Measurements from ENCODE around the gene ZNF514. TPM values are rescaled to one million over a fixed set of nuclear protein-coding genes. Genes with fewer than 3 reads are reported as not detected.
A peak's percentile ranks its signal among the peaks of the same experiment; 100 is the strongest.
"Not testable (repeated sequence)": the region's sequence is repeated elsewhere in the genome, so short reads cannot be mapped to it uniquely, and the experiment has no call there.

ZNF514 gene
- polyA plus RNA-seq, 3 donors = 25.0 to 46.7 (median 25.5) TPM

DNA sequence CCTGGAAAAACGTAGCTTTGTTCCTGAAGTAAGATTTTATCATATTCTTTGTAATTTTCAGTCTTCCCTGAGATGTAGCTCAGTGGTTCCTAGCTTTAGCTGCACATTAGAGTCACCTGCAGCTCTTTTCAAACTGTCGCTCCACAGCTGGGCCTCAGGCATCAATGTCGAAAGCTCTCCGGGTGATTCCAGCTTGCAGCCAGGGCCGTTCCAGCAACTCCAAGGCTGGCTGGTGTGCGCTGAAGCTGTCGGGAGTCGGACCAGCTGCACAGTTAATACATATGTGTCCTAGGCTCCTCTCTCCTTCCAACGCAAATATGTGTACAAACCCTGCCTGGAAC is 5.4 kb upstream of the ZNF514 start:
- DNase-seq (ENCODE audit: extremely low read depth in 1 of 11, low read depth in 9 of 11, low spot score in 4 of 11) = no peak

DNA sequence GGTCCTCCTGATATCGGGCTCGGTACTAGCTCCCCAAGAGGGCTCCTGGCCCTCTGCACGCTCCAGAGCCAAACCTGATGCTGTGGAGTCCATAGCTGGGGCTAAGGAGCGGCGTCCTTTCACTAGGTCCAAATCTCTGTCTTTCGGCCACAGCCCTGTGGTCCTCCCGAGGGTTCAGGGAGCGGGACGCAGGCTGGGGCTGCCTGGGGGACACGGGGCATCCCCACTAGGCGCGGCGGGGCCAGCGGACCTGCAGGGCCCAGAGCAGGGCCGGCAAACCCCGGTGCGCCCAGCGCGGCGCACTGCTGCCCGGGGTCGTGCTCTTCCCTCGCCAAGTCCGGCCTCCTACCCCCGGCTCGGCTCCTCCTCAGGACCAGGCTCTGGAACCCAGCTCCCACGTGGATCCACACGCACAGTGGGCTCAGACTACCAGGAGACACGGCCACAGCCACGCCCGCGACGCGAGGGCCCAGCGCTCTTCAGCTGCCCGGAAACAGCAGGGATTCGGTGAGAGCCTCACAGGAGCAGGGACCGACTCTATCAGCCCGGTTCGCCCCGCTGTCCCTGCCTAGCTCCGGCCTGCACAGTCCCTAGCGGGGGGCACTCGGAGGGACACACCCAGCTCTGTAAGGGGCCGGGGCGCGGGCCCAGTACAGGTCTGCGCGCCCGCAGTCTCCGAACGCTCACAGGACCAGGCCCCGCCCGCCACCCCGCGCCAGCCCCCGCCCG is 593 bp downstream of the ZNF514 start:
- peak in 3 of 11 donors; percentile 22 to 32 (median 22) for DNase-seq (ENCODE audit: extremely low read depth in 1 of 11, low read depth in 9 of 11, low spot score in 4 of 11)

DNA sequence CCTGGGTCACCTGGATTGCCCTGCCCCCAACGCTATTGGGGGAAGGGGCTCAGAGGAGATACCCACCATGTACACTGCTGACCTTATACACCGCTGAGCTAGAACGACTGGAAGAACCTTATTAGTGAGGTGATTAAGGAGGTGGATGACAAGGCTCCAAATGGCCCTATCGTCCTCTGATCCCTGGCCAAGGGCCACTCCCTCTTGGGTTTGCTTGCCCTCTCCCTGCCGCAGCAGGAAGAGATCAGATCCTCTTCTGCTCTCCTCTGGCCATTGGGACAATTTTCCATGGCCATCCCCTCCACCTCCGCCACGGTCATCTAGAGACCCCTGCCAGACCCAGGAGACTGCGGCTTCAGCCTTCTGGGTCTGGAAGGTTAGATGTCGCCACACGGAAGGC is 1.2 kb downstream of the ZNF514 start:
- no peak for DNase-seq (ENCODE audit: extremely low read depth in 1 of 11, low read depth in 9 of 11, low spot score in 4 of 11)

DNA sequence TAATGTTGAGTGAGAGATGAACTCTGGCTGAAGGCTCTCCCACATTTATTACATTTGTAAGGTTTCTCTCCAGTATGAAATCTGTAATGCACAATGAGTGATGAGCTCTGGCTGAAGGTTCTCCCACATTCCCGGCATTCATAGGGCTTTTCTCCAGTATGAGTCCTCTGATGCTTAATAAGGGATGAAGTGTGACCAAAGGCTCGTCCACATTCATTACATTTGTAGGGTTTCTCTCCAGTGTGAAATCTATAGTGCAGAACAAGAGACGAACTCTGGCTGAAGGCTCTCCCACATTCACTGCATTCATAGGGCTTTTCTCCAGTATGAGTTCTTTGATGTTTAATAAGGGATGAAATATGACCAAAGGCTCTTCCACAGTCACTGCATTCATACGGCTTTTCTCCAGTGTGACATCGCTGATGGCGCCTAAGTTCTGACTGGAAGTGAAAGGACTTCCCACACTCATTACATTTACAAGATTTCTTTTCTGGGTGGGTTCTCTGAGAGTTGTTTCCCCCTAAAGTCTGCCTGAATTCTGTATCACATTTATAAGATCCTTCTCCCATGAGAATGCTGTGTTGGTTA is 10.2 kb downstream of the ZNF514 start:
- no peak for DNase-seq (ENCODE audit: extremely low read depth in 1 of 11, low read depth in 9 of 11, low spot score in 4 of 11)

DNA sequence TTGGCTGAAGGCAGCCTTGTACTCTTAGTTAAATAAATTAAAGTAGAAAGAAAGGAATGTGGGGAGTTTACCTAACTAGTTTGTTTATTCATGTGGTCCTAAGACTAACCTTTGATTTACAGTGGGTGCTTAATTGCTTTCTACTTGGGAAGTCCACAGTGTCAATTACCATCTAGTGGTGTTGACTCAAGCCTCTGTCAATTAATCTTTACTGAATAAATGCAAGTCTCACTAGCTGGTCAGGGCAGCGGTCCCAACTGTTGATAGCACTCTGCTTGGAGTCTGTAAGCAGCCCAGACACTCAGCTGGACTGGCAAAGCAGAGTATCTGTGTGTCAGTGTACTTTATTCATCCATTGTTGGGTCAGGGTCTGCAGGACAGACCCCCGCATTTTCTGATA is 15.8 kb downstream of the ZNF514 start:
- no peak for DNase-seq (ENCODE audit: extremely low read depth in 1 of 11, low read depth in 9 of 11, low spot score in 4 of 11)

DNA sequence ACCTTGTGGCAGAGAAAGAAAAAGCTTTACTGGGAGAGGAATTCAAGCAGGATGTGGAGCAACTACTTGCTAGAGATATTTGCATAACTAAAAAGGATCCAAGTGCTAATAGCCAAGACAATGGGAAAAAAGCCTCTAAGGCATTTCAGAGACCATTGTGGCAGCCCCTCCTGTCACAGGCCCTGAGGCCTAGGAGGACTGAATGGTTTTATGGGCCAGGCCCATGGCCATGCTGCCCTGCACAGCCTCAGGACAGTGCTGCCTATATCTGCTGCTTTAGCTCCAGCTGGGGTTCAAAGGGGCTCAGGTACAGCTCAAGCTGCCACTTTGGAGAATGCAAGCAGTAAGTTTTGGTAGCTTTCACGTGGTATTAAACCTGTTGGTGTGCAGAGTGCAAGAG is 20.9 kb downstream of the ZNF514 start:
- DNase-seq (ENCODE audit: extremely low read depth in 1 of 11, low read depth in 9 of 11, low spot score in 4 of 11) = no peak

DNA sequence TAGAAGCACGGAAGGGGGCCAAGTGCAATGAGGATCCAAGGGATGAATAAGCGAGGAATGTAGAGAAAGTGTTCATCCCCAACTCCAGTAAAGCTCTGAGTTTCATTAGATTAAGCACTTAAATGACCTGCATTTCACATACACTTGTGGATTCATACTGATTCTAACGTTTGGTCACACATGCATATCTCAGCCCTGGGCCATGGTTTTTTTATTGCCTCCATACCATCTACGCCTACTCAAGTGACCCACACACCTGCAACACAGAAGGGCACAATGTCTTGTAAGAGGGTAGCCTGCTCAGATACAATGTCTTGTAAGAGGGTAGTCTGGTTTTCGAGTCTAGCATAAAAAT is 37.5 kb downstream of the ZNF514 start:
- no peak for DNase-seq (ENCODE audit: extremely low read depth in 1 of 11, low read depth in 9 of 11, low spot score in 4 of 11)

DNA sequence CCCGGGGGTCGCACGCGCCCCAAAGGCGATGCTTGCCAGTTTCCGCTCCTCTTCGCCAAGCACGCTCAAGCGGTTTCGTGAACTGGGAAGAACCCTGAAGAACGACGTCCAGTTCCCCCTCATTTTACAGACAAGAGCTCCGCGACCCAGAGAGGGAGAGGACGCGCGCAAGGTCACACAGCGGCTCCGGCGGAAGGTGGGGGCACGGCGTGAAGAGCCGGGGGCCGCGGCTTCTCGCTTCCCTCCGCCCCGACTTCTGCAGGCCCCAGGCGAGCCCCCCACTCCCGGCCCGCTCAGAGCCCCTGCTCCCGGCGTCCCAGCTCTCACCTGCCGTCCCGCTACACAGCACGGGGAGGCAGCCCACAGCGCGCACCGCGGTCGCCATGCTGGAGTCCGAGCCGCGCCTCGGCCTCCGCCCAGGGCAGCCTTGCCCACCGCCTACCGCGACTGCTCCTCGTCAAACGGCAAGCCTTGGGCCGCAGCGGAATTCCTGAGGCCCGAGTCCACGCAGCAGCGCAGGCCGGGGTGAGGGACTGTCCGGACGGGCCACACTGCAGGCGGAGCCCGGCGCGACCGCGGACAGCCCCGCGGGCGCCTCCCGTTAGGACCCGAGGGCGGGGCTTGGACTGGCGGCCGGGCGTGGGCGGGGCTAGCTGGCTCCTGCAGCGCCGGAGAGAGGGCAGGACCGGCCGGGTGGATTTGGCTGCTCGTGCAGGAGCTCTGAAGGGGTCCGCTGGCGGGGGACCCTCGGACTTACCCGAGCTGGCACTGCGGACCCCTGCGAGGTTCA is 38.0 kb downstream of the ZNF514 start, which contains the start of gene MRPS5:
MRPS5 (minus strand) TSS at position 402 of the 790 bp plus-strand sequence; CDS start at position 385, 17 bp downstream.
- peak in 10 of 11 donors; percentile 46 to 81 (median 70) for DNase-seq (ENCODE audit: extremely low read depth in 1 of 11, low read depth in 9 of 11, low spot score in 4 of 11)

DNA sequence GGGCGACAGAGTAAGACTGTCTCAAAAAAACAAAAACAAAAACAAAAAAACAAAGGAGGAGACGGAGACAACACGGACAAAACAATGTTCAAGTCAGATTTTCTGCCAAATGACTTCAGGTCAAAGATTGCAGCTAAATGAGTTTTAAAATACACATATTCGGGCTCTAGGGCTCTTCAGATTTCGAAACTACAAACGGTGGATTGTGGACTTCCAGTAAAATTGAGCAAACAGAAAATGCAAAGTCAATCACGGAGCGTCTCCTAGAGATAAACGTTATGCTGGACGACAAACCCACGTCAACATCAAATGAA is 38.6 kb downstream of the ZNF514 start:
- DNase-seq (ENCODE audit: extremely low read depth in 1 of 11, low read depth in 9 of 11, low spot score in 4 of 11) = peak in 1 of 11 donors; percentile 22

DNA sequence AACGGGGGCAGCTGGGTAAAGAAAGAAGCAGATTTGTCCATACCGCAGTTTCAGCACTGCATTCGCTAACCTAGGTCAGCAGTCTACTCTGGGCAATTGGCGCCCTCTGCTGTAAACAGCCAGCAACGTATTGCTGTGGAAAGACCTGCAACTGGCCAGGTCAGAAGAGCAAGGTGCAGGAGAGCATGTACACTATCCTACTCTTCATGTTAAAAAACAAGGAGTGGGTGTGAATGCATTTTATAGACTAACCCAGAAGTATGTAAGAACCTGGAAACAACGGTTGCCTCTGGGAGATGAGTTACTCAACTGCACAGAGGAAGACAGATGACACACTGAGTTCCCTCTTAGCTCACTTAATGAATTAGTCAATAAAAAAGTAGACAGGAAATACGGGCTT is 44.2 kb downstream of the ZNF514 start:
- DNase-seq (ENCODE audit: extremely low read depth in 1 of 11, low read depth in 9 of 11, low spot score in 4 of 11) = peak in 10 of 11 donors; percentile 29 to 59 (median 52)

DNA sequence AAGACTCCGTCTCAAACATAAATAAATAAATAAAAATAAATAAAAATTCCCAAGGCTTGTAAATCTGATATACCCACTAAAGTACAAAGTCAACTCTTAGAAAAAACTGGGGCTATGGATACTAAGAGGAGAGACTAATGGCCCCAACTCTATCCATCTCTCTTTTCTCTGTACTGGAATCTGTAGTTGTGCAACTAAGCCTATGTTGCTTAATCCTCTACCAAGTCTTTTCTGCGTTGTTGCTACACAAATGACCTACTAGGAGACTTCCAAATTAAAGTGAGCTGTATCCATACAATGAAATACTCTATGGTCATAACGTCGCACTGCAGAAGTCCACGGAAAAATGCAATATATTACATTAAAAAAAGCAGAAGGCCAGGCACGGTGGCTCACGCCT is 46.2 kb downstream of the ZNF514 start:
- no peak for DNase-seq (ENCODE audit: extremely low read depth in 1 of 11, low read depth in 9 of 11, low spot score in 4 of 11)

DNA sequence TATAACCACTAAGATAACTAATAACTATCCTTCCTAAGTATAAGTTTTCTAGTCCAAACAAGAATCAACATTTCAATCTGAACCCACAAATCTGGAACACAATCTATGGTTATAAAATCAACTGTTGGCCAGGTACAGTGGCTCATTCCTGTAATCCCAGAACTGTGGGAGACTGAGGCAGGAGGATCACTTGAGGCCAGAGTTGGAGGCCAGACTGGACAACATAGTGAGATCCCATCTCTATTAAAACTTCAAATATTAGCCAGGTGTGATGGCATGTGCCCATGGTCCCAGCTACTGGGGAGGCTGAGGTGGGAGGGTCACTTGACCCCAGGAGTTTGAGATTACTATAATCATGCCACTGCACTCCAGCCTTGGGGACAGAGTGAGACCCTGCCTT is 49.3 kb downstream of the ZNF514 start:
- no peak for DNase-seq (ENCODE audit: extremely low read depth in 1 of 11, low read depth in 9 of 11, low spot score in 4 of 11)

DNA sequence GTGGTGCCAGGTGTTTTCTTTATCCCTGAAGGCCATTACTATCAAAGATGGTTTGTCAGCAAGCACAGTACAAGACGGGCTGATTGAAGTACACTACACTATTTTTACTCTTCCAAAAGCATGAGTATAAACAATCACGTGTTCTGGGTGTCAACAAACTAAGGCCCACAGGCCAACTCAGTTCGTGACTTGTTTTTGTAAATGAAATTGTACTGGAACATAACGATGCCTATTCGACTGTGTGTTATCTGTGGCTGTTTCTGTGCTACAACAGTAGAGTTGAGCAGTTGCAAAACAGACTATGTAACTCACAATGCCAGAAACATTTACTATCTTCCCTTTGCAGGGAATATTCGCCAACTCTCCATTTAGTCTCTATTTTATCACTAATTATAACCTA is 50.4 kb downstream of the ZNF514 start:
- no peak for DNase-seq (ENCODE audit: extremely low read depth in 1 of 11, low read depth in 9 of 11, low spot score in 4 of 11)

DNA sequence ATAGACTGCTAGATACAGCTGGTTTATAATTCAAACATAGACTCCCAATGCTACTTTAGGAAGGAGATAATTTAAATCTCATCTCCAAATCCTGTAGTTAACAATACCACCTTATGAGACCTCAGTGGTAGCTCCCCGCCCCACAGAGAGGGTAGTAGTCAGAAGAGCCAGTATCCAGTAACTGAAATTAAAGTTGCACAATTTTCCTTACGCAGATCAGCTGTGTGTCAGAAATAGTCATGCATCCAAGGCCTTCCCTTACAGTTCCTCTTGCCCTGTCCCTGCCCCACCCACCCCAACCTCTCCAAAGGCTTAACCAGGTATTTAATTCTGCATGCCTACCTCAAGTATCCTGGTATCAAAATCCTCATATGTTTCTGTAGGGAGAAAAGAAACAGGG is 53.6 kb downstream of the ZNF514 start:
- DNase-seq (ENCODE audit: extremely low read depth in 1 of 11, low read depth in 9 of 11, low spot score in 4 of 11) = no peak

DNA sequence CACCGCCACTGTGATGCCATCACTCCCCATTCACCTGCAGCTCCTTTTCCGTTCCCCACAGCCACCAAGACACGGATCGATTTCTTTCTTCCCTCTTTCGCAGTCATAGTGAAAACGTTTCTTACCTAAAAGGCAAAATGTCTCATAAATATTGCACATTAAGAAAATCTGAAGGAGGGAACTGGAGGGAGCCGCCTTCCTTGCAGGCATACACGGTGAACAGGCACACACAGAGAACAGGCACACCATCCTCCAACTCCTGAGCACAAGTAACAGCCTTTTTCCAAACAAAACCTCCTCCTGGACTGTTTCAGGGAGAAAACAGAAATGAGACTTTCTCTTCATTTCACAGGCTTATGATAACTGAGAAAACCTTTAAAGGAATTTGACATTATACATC is 55.0 kb downstream of the ZNF514 start:
- no peak for DNase-seq (ENCODE audit: extremely low read depth in 1 of 11, low read depth in 9 of 11, low spot score in 4 of 11)

DNA sequence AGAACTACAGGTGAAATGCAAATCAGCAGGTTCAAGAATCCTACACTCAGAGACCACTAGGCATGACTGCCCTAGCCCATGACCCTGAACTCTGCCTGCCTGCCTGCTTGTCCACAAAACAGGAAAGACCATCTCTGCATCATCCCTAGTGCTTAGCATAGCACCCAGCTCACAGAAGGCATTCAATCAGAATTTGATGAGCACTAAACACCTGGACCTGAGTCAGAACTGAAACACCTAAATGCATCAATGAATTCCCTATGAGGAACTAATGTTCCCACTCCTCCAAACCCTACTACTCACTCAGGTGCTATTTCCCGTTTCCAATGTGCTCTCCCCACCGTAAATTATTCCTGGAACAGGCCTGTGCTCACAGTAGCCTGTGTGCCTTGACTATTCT is 59.7 kb downstream of the ZNF514 start:
- no peak for DNase-seq (ENCODE audit: extremely low read depth in 1 of 11, low read depth in 9 of 11, low spot score in 4 of 11)

DNA sequence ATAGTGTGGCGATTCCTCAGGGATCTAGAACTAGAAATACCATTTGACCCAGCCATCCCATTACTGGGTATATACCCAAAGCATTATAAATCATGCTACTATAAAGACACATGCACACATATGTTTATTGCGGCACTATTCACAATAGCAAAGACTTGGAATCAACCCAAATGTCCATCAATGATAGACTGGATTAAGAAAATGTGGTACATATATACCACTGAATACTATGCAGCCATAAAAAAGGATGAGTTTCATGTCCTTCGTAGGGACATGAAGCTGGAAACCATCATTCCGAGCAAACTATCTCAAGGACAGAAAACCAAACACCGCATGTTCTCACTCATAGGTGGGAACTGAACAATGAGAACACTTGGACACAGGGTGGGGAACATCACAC is 61.4 kb downstream of the ZNF514 start:
- not testable (repeated sequence) for DNase-seq (ENCODE audit: extremely low read depth in 1 of 11, low read depth in 9 of 11, low spot score in 4 of 11)

Measured in renal cortex interstitium (tissue), 11 donors.